WTC11 (cell line): ENCODE data around the gene BCAS3.

Experiments
- ATF2 ChIP-seq: sonication (generic); formaldehyde crosslinking; IDR thresholded peaks from 2 replicates; pipeline ENCODE4 v1.8.1; 2022; ENCODE audit warnings: low read depth, missing genetic modification reagents, borderline replicate concordance
- CBFB ChIP-seq: sonication (generic); formaldehyde crosslinking; IDR thresholded peaks from 2 replicates; pipeline ENCODE4 v1.8.1; 2022; ENCODE audit warnings: mild to moderate bottlenecking, low read depth, missing genetic modification reagents
- CTCF ChIP-seq: fragments of 200-600 bp; IDR thresholded peaks from 2 replicates; pipeline ENCODE4 v1.8.0; 2022; ENCODE audit warnings: antibody characterized with exemption
- NR3C1 ChIP-seq: sonication (generic); formaldehyde crosslinking; conservative IDR thresholded peaks from 2 replicates; pipeline ENCODE4 v1.8.1; 2023; ENCODE audit warnings: low read depth, mild to moderate bottlenecking, missing genetic modification reagents
- TP53 ChIP-seq: sonication (generic); formaldehyde crosslinking; IDR thresholded peaks from 2 replicates; pipeline ENCODE4 v1.8.1; 2023; ENCODE audit warnings: mild to moderate bottlenecking, missing genetic modification reagents
- USF1 ChIP-seq: sonication (generic); formaldehyde crosslinking; IDR thresholded peaks from 2 replicates; pipeline ENCODE4 v1.8.0; 2022; ENCODE audit warnings: mild to moderate bottlenecking, missing genetic modification reagents
- ZBTB21 ChIP-seq: sonication (generic); formaldehyde crosslinking; IDR thresholded peaks from 2 replicates; pipeline ENCODE4 v1.8.1; 2023; ENCODE audit warnings: mild to moderate bottlenecking, missing genetic modification reagents, borderline replicate concordance
- ZNF512 ChIP-seq: sonication (generic); formaldehyde crosslinking; IDR thresholded peaks from 2 replicates; pipeline ENCODE4 v1.8.1; 2022; ENCODE audit warnings: missing genetic modification reagents, borderline replicate concordance

GRCh38 chr17:61409301-61410112, 731.9 kb downstream of the BCAS3 start:
- TF ChIP-seq TP53 (CRISPR knock-in tag) (no peak), CBFB (CRISPR knock-in tag) (no peak), ATF2 (CRISPR knock-in tag) (no peak), CTCF (no peak; the same call in none of the 2 replicates), ZNF512 (CRISPR knock-in tag) (no peak), USF1 (no peak), NR3C1 (CRISPR knock-in tag) (no peak), ZBTB21 (CRISPR knock-in tag) (no peak)
